Measurements from ENCODE around the gene PRF1.
"Not testable (repeated sequence)": the region's sequence is repeated elsewhere in the genome, so short reads cannot be mapped to it uniquely, and the experiment has no call there.

- TF ChIP-seq JUND (IDR thresholded peaks at IDR 0.05); CTCF (IDR thresholded peaks at IDR 0.05 in 2 of 3, conservative IDR thresholded peaks at IDR 0.05 in 1 of 3; ENCODE audit: borderline replicate concordance in 1 of 3, insufficient read depth in 1 of 3, low read depth in 2 of 3, low read length in 2 of 3); EZH2 (IDR thresholded peaks at IDR 0.05): not testable (repeated sequence)
Observed at GRCh38 chr10:70614364-70614763, 11.8 kb upstream of the PRF1 start.
